IMR-90 (cell line): Measurements from ENCODE around the gene NDUFB2. TPM values are rescaled to one million over a fixed set of nuclear protein-coding genes. Genes with fewer than 3 reads are reported as not detected.

Experiments used
- ATAC-seq: fragments of 200-7000 bp; cut with Tn5 transposase; 2 replicates; pipeline ENCODE4 v1.9.1; 2020; ENCODE audit warnings: low read depth, mild to moderate bottlenecking, moderate library complexity
- BruUV-seq: library from RNA; stranded (reverse); fragments of 400-500 nt; replicated peaks from 2 replicates; lab custom pipeline; 2021; lab: Mats Ljungman, UMichigan
- CTCF ChIA-PET: fragments of 300-600 bp; formaldehyde crosslinking; extraction: SDS; loops from one replicate; lab custom pipeline; 2021; ENCODE audit warnings: antibody characterized with exemption; lab: Yijun Ruan, JAX
- POLR2A ChIA-PET: fragments of 300-600 bp; sonication (Branson Sonifier 250); formaldehyde crosslinking; loops from one replicate; lab custom pipeline; 2022; ENCODE audit warnings: antibody characterized with exemption; ENCODE audit not compliant: unreplicated experiment; lab: Charles Lee
- DNase-seq: peaks from one replicate; pipeline ENCODE4 v3.0.0; 2013
- H2AFZ ChIP-seq: replicated peaks from 2 replicates; pipeline ENCODE3; 2013; ENCODE audit warnings: low read length, mild to moderate bottlenecking; ENCODE audit not compliant: poor library complexity
- H2AK5ac ChIP-seq: 2 replicates; pipeline ENCODE4 v1.6.1; 2013; ENCODE audit warnings: low read depth, low read length, inconsistent platforms
- H2AK9ac ChIP-seq: replicated peaks from 2 replicates; pipeline ENCODE3; 2013; ENCODE audit warnings: mild to moderate bottlenecking, low read depth, low read length, moderate library complexity; ENCODE audit not compliant: poor library complexity
- H2BK120ac ChIP-seq: 2 replicates; pipeline ENCODE4 v1.6.1; 2013; ENCODE audit warnings: low read depth, low read length, inconsistent platforms
- H2BK15ac ChIP-seq: 3 replicates; pipeline ENCODE4 v1.6.1; 2013; ENCODE audit warnings: low read depth, low read length, inconsistent platforms
- H2BK20ac ChIP-seq: 2 replicates; pipeline ENCODE4 v1.6.1; 2013; ENCODE audit warnings: low read depth, mild to moderate bottlenecking, inconsistent platforms, low read length, moderate library complexity
- H2BK5ac ChIP-seq: 2 replicates; pipeline ENCODE4 v1.6.1; 2013; ENCODE audit warnings: mild to moderate bottlenecking, low read depth, low read length, inconsistent platforms; ENCODE audit not compliant: poor library complexity, severe bottlenecking
- H3K14ac ChIP-seq: replicated peaks from 2 replicates; pipeline ENCODE4 v1.6.1; 2013; ENCODE audit warnings: low read depth, low read length, inconsistent platforms
- H3K18ac ChIP-seq: 2 replicates; pipeline ENCODE4 v1.6.1; 2013; ENCODE audit warnings: low read depth, low read length, control low read depth
- H3K23ac ChIP-seq: 2 replicates; pipeline ENCODE4 v1.6.1; 2013; ENCODE audit warnings: low read depth, low read length, inconsistent platforms
- H3K27ac ChIP-seq: 2 replicates; pipeline ENCODE4 v1.5.1; 2013; ENCODE audit warnings: mild to moderate bottlenecking, control low read depth, low read length; ENCODE audit not compliant: insufficient read depth
- H3K27me3 ChIP-seq: 2 replicates; pipeline ENCODE4 v1.6.1; 2013; ENCODE audit warnings: low read length; ENCODE audit not compliant: control insufficient read depth, insufficient read depth
- H3K36me3 ChIP-seq: 2 replicates; pipeline ENCODE4 v1.6.1; 2013; ENCODE audit warnings: low read length, mixed read lengths; ENCODE audit not compliant: control insufficient read depth, insufficient read depth
- H3K4ac ChIP-seq: 2 replicates; pipeline ENCODE4 v1.6.1; 2013; ENCODE audit warnings: low read depth, low read length, inconsistent platforms
- H3K4me1 ChIP-seq: 2 replicates; pipeline ENCODE4 v1.6.1; 2013; ENCODE audit warnings: low read length, mixed read lengths; ENCODE audit not compliant: control insufficient read depth, insufficient read depth
- H3K4me2 ChIP-seq: 2 replicates; pipeline ENCODE4 v1.6.1; 2013; ENCODE audit warnings: low read depth, mild to moderate bottlenecking, control low read depth, low read length, moderate library complexity
- H3K4me3 ChIP-seq: 2 replicates; pipeline ENCODE4 v1.5.1; 2013; ENCODE audit warnings: low read depth, mild to moderate bottlenecking, control low read depth, low read length, moderate library complexity; ENCODE audit not compliant: insufficient read depth
- H3K56ac ChIP-seq: 2 replicates; pipeline ENCODE4 v1.6.1; 2013; ENCODE audit warnings: low read length, inconsistent platforms; ENCODE audit not compliant: insufficient read depth; ENCODE audit errors: extremely low read depth
- H3K79me1 ChIP-seq, 2 experiments: 2 replicates each; pipeline ENCODE4 v1.6.1; 2013; ENCODE audit warnings: low read length in 2 of 2, inconsistent platforms in 1 of 2, low read depth in 1 of 2
- H3K9ac ChIP-seq: 2 replicates; pipeline ENCODE4 v1.6.1; 2013; ENCODE audit warnings: low read depth, low read length, control low read depth
- H3K9me1 ChIP-seq: 2 replicates; pipeline ENCODE4 v1.6.1; 2013; ENCODE audit warnings: low read length, inconsistent platforms; ENCODE audit not compliant: insufficient read depth
- H3K9me3 ChIP-seq: 2 replicates; pipeline ENCODE4 v1.6.1; 2013; ENCODE audit warnings: low read length; ENCODE audit not compliant: control insufficient read depth, insufficient read depth
- H4K20me1 ChIP-seq: 2 replicates; pipeline ENCODE4 v1.6.1; 2013; ENCODE audit warnings: low read length, inconsistent platforms; ENCODE audit not compliant: insufficient read depth
- H4K5ac ChIP-seq: 2 replicates; pipeline ENCODE4 v1.6.1; 2013; ENCODE audit warnings: mild to moderate bottlenecking, low read depth, low read length, control low read depth
- H4K8ac ChIP-seq, 2 experiments: 2 replicates each; pipeline ENCODE4 v1.6.1; 2013; ENCODE audit warnings: low read depth in 2 of 2, low read length in 2 of 2, control low read depth in 1 of 2, inconsistent platforms in 1 of 2
- H4K91ac ChIP-seq: 2 replicates; pipeline ENCODE4 v1.6.1; 2013; ENCODE audit warnings: low read depth, low read length, inconsistent platforms; ENCODE audit not compliant: insufficient read depth
- BHLHE40 ChIP-seq: fragments of 150-350 bp; IDR thresholded peaks from 2 replicates; pipeline ENCODE4 v1.6.1; 2016; ENCODE audit warnings: mild to moderate bottlenecking, low read depth, low read length
- CEBPB ChIP-seq: IDR thresholded peaks from 2 replicates; pipeline ENCODE4 v1.6.1; 2012; ENCODE audit warnings: low read depth, low read length, improper control_type of control experiment
- CHD1 ChIP-seq: IDR thresholded peaks from 2 replicates; pipeline ENCODE4 v1.6.1; 2012; ENCODE audit warnings: low read depth, low read length, improper control_type of control experiment
- FOS ChIP-seq: fragments of 150-350 bp; IDR thresholded peaks from 2 replicates; pipeline ENCODE4 v1.6.1; 2016; ENCODE audit warnings: low read depth, low read length
- MAFK ChIP-seq: IDR thresholded peaks from 2 replicates; pipeline ENCODE4 v1.6.1; 2012; ENCODE audit warnings: low read depth, low read length, improper control_type of control experiment
- MAZ ChIP-seq: IDR thresholded peaks from 2 replicates; pipeline ENCODE4 v1.6.1; 2012; ENCODE audit warnings: low read depth, mild to moderate bottlenecking, low read length, improper control_type of control experiment, moderate library complexity, borderline replicate concordance
- MXI1 ChIP-seq: IDR thresholded peaks from 2 replicates; pipeline ENCODE4 v1.6.1; 2012; ENCODE audit warnings: low read depth, mild to moderate bottlenecking, low read length, moderate library complexity, borderline replicate concordance
- NFE2L2 ChIP-seq: fragments of 150-350 bp; IDR thresholded peaks from 2 replicates; pipeline ENCODE4 v1.6.1; 2016; ENCODE audit warnings: low read depth, mild to moderate bottlenecking, low read length
- POLR2A ChIP-seq: IDR thresholded peaks from 2 replicates; pipeline ENCODE4 v1.6.1; 2012; ENCODE audit warnings: mild to moderate bottlenecking, low read depth, low read length
- RAD21 ChIP-seq: IDR thresholded peaks from 2 replicates; pipeline ENCODE4 v1.6.1; 2012; ENCODE audit warnings: low read length, improper control_type of control experiment
- RCOR1 ChIP-seq: IDR thresholded peaks from 2 replicates; pipeline ENCODE4 v1.6.1; 2012; ENCODE audit warnings: mild to moderate bottlenecking, low read length, improper control_type of control experiment; ENCODE audit not compliant: insufficient replicate concordance
- RFX5 ChIP-seq: IDR thresholded peaks from 2 replicates; pipeline ENCODE4 v1.8.0; 2012; ENCODE audit warnings: low read depth, mild to moderate bottlenecking, low read length, moderate library complexity
- SMC3 ChIP-seq: fragments of 150-350 bp; IDR thresholded peaks from 2 replicates; pipeline ENCODE4 v1.6.1; 2016; ENCODE audit warnings: low read depth, mild to moderate bottlenecking, antibody characterized with exemption, low read length, moderate library complexity
- WGBS, 2 experiments: methylation state at CpG; one replicate each; pipeline versions ENCODE4 v1.1.5 to v1.1.7; 2013; ENCODE audit warnings: missing lambda C conversion rate in 2 of 2; ENCODE audit not compliant: insufficient read length in 1 of 2; ENCODE audit errors: extremely low coverage in 2 of 2; 5-methylcytosine and 5-hydroxymethylcytosine counted together
- dilution Hi-C: fragments of 300-500 bp; cut with HindIII; formaldehyde crosslinking; loops from one replicate; pipeline ENCODE4 v1.14.3; 2018; ENCODE audit warnings: low sequenced_read_pairs; ENCODE audit not compliant: unreplicated experiment
- in situ Hi-C: fragments of 300-500 bp; cut with MboI; formaldehyde crosslinking; loops from 3 replicates; pipeline ENCODE4 v1.14.3; 2019; ENCODE audit warnings: low sequenced_read_pairs, inconsistent platforms, mixed read lengths
- intact Hi-C: fragments of 100-400 bp; cut with micrococcal nuclease; formaldehyde crosslinking; loops from 2 replicates; pipeline ENCODE4 v1.10.0; 2022
- polyA plus RNA-seq, 3 experiments: library from polyadenylated mRNA; depleted of rRNA; stranded (reverse); fragments of >200 nt; gene quantifications; 2 replicates each; pipeline ENCODE4 v1.2.3, GENCODE V29; 2012; ENCODE audit warnings: low replicate concordance in 1 of 3
- total RNA-seq: library from RNA; depleted of rRNA; stranded (reverse); fragments of >200 nt; gene quantifications from 2 replicates; pipeline ENCODE4 v1.2.3, GENCODE V29; 2012
- TF ChIP-seq, protein P1 (sequence below): fragments of 150-350 bp; IDR thresholded peaks from 2 replicates; pipeline ENCODE4 v1.6.1; 2016; ENCODE audit warnings: low read depth, mild to moderate bottlenecking, low read length, moderate library complexity, borderline replicate concordance
- TF ChIP-seq, protein P2 (sequence below): conservative IDR thresholded peaks from 2 replicates; pipeline ENCODE4 v1.5.1; 2012; ENCODE audit warnings: mild to moderate bottlenecking, low read depth, low read length, improper control_type of control experiment
- TF ChIP-seq, protein P3 (sequence below): fragments of 150-350 bp; IDR thresholded peaks from 2 replicates; pipeline ENCODE4 v1.6.1; 2017; ENCODE audit warnings: mild to moderate bottlenecking, antibody characterized with exemption, low read length, low read depth

Gene NDUFB2
- total and polyA plus RNA-seq, 2 of the 4 experiments (the other 2 are of a cell fraction): 81.7 to 143 TPM

DNA sequence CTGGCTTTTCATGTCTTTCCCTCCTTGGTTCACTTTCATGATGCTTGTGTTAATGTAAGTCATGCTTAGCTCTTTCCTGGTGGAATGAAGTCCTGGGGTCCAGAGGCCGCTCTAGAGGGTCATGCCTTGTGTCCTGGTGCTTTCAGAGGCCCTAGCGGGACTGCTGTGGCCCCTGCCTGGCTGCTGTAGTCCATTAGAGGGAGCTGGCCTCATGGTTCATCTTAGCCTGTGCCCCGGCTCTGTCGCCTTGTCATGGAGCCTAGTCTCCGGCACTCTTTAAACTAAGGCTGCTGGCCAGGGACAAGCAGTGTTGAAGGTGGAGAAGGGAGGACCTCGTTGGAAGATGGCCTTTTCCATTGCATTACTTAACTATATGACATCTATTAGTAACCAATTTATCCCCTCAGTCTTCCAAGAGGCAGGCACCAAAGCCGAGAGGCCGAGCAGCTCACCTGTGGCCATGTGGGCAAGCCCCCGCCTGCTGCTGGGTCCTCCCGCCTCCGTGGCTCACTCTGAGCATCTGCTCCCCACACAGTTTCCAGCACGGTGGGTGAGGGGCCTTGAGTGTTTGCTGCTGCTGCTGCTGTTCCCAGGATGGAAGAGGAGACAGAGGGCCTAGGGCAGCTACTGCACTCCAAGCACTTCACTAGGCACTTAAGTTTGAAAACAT is 5.0 kb upstream of the NDUFB2 start:
- Histone ChIP-seq H3K18ac (no peak overlapping the region), H4K91ac (no peak overlapping the region), H2AFZ (no peak overlapping the region), H3K4me2 (no peak overlapping the region), H2AK5ac (no peak overlapping the region), H3K27me3 (no peaks in the 10 kb centered on the region), H2BK15ac (no peak overlapping the region), H3K14ac (no peak overlapping the region), H3K23ac (no peak overlapping the region), H4K5ac (no peak overlapping the region), H3K4ac (no peak overlapping the region), H3K9me3 (no peaks in the 10 kb centered on the region), H2BK120ac (no peak overlapping the region), H4K20me1 (no peaks in the 10 kb centered on the region), H3K79me1 (no peaks in the 10 kb centered on the region), H3K27ac (no peak overlapping the region), H4K8ac (no peak overlapping the region), H2AK9ac (no peak overlapping the region), H2BK20ac (no peak overlapping the region), H3K9me1 (no peaks in the 10 kb centered on the region), H3K4me3 (no peak overlapping the region), H2BK5ac (no peak overlapping the region), H3K9ac (no peak overlapping the region), H3K56ac (no peak overlapping the region), H3K4me1 (peaks cover 3% of the 10 kb centered on the region), H3K36me3 (peaks cover 9% of the 10 kb centered on the region; the same call in 1 of the 2 replicates)
- BruUV-seq: no TSS peak
- POLR2A ChIA-PET: no interaction called here
- intact Hi-C loops: loop anchor here (10.0 kb wide), 1 partner anchor 233 kb away; the partner anchor contains the start of gene BRAF
- DNase-seq (no peak), ATAC-seq (no peak)
- 100% methylated on average over 2 of the region's 12 CpGs; no CpG with 5 or more reads in 1 of the 2 experiments for WGBS, 2 experiments
- dilution Hi-C loops: no loop called here
- CTCF ChIA-PET: interaction anchor here (0.7 kb wide), 1 partner anchor 56 kb away, joined by 3 read pairs; no protein-coding TSS in a partner anchor
- in situ Hi-C loops: no loop called here
- no peak for TF ChIP-seq BHLHE40
- TF ChIP-seq RFX5: no peak
- TF ChIP-seq MXI1: no peak
- TF ChIP-seq CEBPB: no peak
- TF ChIP-seq MAFK: no peak
- TF ChIP-seq RCOR1: no peak
- TF ChIP-seq, protein P1, sequence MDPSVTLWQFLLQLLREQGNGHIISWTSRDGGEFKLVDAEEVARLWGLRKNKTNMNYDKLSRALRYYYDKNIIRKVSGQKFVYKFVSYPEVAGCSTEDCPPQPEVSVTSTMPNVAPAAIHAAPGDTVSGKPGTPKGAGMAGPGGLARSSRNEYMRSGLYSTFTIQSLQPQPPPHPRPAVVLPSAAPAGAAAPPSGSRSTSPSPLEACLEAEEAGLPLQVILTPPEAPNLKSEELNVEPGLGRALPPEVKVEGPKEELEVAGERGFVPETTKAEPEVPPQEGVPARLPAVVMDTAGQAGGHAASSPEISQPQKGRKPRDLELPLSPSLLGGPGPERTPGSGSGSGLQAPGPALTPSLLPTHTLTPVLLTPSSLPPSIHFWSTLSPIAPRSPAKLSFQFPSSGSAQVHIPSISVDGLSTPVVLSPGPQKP: no peak
- no peak for TF ChIP-seq POLR2A
- no peak for TF ChIP-seq NFE2L2
- no peak for TF ChIP-seq SMC3
- TF ChIP-seq CHD1: no peak
- TF ChIP-seq, protein P2, sequence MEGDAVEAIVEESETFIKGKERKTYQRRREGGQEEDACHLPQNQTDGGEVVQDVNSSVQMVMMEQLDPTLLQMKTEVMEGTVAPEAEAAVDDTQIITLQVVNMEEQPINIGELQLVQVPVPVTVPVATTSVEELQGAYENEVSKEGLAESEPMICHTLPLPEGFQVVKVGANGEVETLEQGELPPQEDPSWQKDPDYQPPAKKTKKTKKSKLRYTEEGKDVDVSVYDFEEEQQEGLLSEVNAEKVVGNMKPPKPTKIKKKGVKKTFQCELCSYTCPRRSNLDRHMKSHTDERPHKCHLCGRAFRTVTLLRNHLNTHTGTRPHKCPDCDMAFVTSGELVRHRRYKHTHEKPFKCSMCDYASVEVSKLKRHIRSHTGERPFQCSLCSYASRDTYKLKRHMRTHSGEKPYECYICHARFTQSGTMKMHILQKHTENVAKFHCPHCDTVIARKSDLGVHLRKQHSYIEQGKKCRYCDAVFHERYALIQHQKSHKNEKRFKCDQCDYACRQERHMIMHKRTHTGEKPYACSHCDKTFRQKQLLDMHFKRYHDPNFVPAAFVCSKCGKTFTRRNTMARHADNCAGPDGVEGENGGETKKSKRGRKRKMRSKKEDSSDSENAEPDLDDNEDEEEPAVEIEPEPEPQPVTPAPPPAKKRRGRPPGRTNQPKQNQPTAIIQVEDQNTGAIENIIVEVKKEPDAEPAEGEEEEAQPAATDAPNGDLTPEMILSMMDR: no peak
- TF ChIP-seq RAD21: no peak
- TF ChIP-seq FOS: no peak
- TF ChIP-seq, protein P3, sequence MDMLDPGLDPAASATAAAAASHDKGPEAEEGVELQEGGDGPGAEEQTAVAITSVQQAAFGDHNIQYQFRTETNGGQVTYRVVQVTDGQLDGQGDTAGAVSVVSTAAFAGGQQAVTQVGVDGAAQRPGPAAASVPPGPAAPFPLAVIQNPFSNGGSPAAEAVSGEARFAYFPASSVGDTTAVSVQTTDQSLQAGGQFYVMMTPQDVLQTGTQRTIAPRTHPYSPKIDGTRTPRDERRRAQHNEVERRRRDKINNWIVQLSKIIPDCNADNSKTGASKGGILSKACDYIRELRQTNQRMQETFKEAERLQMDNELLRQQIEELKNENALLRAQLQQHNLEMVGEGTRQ: no peak
- TF ChIP-seq MAZ: no peak
